MM.1S (cell line): ENCODE measurements around the gene TM7SF3.

Source experiments
- CTCF ChIP-seq: fragments of 300-600 bp; sonication (generic); IDR thresholded peaks from 2 replicates; pipeline ENCODE4 v1.5.1; 2016; ENCODE audit warnings: antibody characterized with exemption, low read length, mixed read lengths
- EZH2 ChIP-seq: fragments of 300-600 bp; sonication (generic); optimal IDR thresholded peaks from 2 replicates; pipeline ENCODE3; 2017; ENCODE audit warnings: low read depth, mild to moderate bottlenecking, antibody characterized with exemption, low read length, mixed read lengths
- EZH2phosphoT487 ChIP-seq: fragments of 300-600 bp; sonication (generic); IDR thresholded peaks from 2 replicates; pipeline ENCODE4 v1.6.1; 2018; ENCODE audit warnings: antibody characterized with exemption, low read length

- TF ChIP-seq EZH2: no peak
- TF ChIP-seq CTCF: no peak
- no peak for TF ChIP-seq EZH2phosphoT487
Measured at GRCh38 chr12:26939953-26940352, 74.2 kb downstream of the TM7SF3 start.
